Measurements from ENCODE around the gene PRICKLE2. TPM values are rescaled to one million over a fixed set of nuclear protein-coding genes. Genes with fewer than 3 reads are reported as not detected.
A peak's percentile ranks its signal among the peaks of the same experiment; 100 is the strongest.

Gene PRICKLE2
- polyA plus RNA-seq, 2 of the 4 experiments (the other 2 are of a cell fraction) = 5.3 to 6.3 TPM

- TF ChIP-seq SREBF2 (IDR thresholded peaks at IDR 0.05) (no peak), KDM5A (IDR thresholded peaks at IDR 0.05) (no peak), JUN (IDR thresholded peaks at IDR 0.05) (no peak)
- H3K4me3 ChIP-seq = no peak overlapping the region
- DNase-seq (ENCODE audit: low read depth in 1 of 2, low spot score in 1 of 2) (no peak), FAIRE-seq (no peak), ATAC-seq (no peak)
- POLR2A ChIA-PET = no interaction called here
- 0 out of 3 replicates have a peak, but pooled peaks cover 3% of the 10 kb centered on the region for H3K9me3 ChIP-seq
- peaks cover 38% of the 10 kb centered on the region for H3K4me1 ChIP-seq
- CTCF ChIA-PET = no interaction called here
- WGBS (ENCODE audit: missing lambda C conversion rate) = 100% methylated on average over 1 of the region's 1 CpG
- peak overlapping the region in 1 of 2 experiments; percentile 93; a peak in 3 of 6 replicates for H3K27ac ChIP-seq
- H3K4me2 ChIP-seq = no peak overlapping the region
Measured at GRCh38 chr3:64081235-64081630, 144.0 kb downstream of the PRICKLE2 start.

GRCh38 chr3:64080616-64081234 lies 144.5 kb downstream of the PRICKLE2 start:
- CTCF ChIA-PET = no interaction called here
- no peak overlapping the region for H3K4me3 ChIP-seq
- ATAC-seq (no peak), DNase-seq (ENCODE audit: low read depth in 1 of 2, low spot score in 1 of 2) (no peak), FAIRE-seq (no peak)
- H3K4me1 ChIP-seq = peaks cover 33% of the 10 kb centered on the region
- TF ChIP-seq HEYL (CRISPR knock-in tag; IDR thresholded peaks at IDR 0.05) (no peak), POLR2AphosphoS2 (conservative IDR thresholded peaks at IDR 0.05; ENCODE audit: low read length) (no peak), HDAC2 (IDR thresholded peaks at IDR 0.05) (no peak), CTCF (IDR thresholded peaks at IDR 0.05) (no peak), CBX2 (IDR thresholded peaks at IDR 0.05; ENCODE audit: borderline replicate concordance, low read depth) (no peak), FOSL2 (IDR thresholded peaks at IDR 0.05) (no peak), FOSL2 (CRISPR knock-in tag; IDR thresholded peaks at IDR 0.05) (no peak), NPAS2 (CRISPR knock-in tag; IDR thresholded peaks at IDR 0.05; ENCODE audit: borderline replicate concordance) (no peak), BCL3 (IDR thresholded peaks at IDR 0.05) (no peak), ZFP36 (IDR thresholded peaks at IDR 0.05; ENCODE audit: borderline replicate concordance, partially characterized antibody) (no peak), RNF2 (IDR thresholded peaks at IDR 0.05; ENCODE audit: borderline replicate concordance, low read depth) (no peak), MAFK (IDR thresholded peaks at IDR 0.05; ENCODE audit: partially characterized antibody) (no peak), EHMT2 (IDR thresholded peaks at IDR 0.05; ENCODE audit: low read depth) (no peak), JUN (IDR thresholded peaks at IDR 0.05) (no peak)
- 0 out of 3 replicates have a peak, but pooled peaks cover 3% of the 10 kb centered on the region for H3K9me3 ChIP-seq
- WGBS (ENCODE audit: missing lambda C conversion rate) = 50% methylated on average over 1 of the region's 1 CpG
- H3K4me2 ChIP-seq = no peak overlapping the region
- peak overlapping the region in 1 of 2 experiments; percentile 93; a peak in 3 of 6 replicates for H3K27ac ChIP-seq
- POLR2A ChIA-PET = interaction anchor here (0.5 kb wide), 1 partner anchor 9 kb away, joined by 5 read pairs; no protein-coding TSS in a partner anchor

- no peak for FAIRE-seq
- CTCF ChIA-PET = interaction anchor here (0.7 kb wide), 2 partner anchors 47 to 49 kb away, joined by 3 to 4 read pairs; no protein-coding TSS in a partner anchor
Measured at GRCh38 chr3:64079369-64080150, 145.7 kb downstream of the PRICKLE2 start.

More at GRCh38 chr3:64079369-64080150, 145.7 kb downstream of the PRICKLE2 start:
- Histone ChIP-seq H3K9me3 (0 out of 3 replicates have a peak, but pooled peaks cover 3% of the 10 kb centered on the region), H3K4me1 (peaks cover 23% of the 10 kb centered on the region), H3K4me3 (no peak overlapping the region), H3K4me2 (no peak overlapping the region), H3K27ac (peak overlapping the region; percentile 21 to 93; a peak in 3 of 6 replicates)
- DNase-seq (ENCODE audit: low read depth in 1 of 2, low spot score in 1 of 2) = no peak
- TF ChIP-seq JUN (IDR thresholded peaks at IDR 0.05) (no peak), ATOH8 (CRISPR knock-in tag; IDR thresholded peaks at IDR 0.05; ENCODE audit: low read depth) (no peak), MAX (IDR thresholded peaks at IDR 0.05) (no peak), ZNF302 (CRISPR knock-in tag; IDR thresholded peaks at IDR 0.05) (no peak), PHF8 (IDR thresholded peaks at IDR 0.05; ENCODE audit: borderline replicate concordance, low read depth) (no peak), BHLHE40 (IDR thresholded peaks at IDR 0.05; ENCODE audit: low read depth, low read length) (no peak), SREBF2 (IDR thresholded peaks at IDR 0.05) (no peak), GATA3 (IDR thresholded peaks at IDR 0.05; ENCODE audit: borderline replicate concordance) (no peak), POLR2AphosphoS2 (conservative IDR thresholded peaks at IDR 0.05; ENCODE audit: low read length) (no peak), TFCP2L1 (CRISPR knock-in tag; IDR thresholded peaks at IDR 0.05) (no peak), KDM5A (IDR thresholded peaks at IDR 0.05) (no peak), HEYL (CRISPR knock-in tag; IDR thresholded peaks at IDR 0.05) (no peak), NFE2L2 (conservative IDR thresholded peaks at IDR 0.05; ENCODE audit: low read length) (no peak), MAZ (IDR thresholded peaks at IDR 0.05; ENCODE audit: borderline replicate concordance, low read depth, low read length) (no peak), RARB (CRISPR knock-in tag; IDR thresholded peaks at IDR 0.05) (no peak), FOSL2 (IDR thresholded peaks at IDR 0.05) (no peak), FOSL2 (CRISPR knock-in tag; IDR thresholded peaks at IDR 0.05) (no peak)
- WGBS (ENCODE audit: missing lambda C conversion rate) = 83% methylated on average over 5 of the region's 5 CpGs
- ATAC-seq = no peak
- POLR2A ChIA-PET = interaction anchor here (0.5 kb wide), 1 partner anchor 10 kb away, joined by 5 read pairs; no protein-coding TSS in a partner anchor
